ENCODE data around the gene KLRK1. TPM values are rescaled to one million over a fixed set of nuclear protein-coding genes. Genes with fewer than 3 reads are reported as not detected.

KLRK1 gene
- polyA plus RNA-seq, 1 of the 3 experiments (the other 2 are of a cell fraction): not detected

DNA sequence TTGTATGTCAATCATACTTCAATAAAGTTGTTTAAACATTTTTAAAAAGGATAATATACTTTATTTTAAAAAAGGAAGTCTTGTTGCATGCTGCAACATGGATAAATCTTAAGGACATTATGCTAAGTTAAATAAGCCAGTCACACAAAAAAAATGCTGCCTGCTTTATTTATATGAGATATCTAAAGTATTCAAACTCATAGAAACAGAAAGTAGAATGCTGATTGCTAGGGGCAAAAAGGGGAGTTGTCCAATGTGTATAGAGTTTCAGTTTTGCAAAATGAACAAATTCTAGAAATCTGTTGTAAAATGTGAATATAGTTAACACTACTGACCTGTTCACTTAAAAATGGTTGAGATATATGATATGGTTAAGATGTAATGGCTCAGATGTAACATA lies 11.0 kb upstream of the KLRK1 start:
- Histone ChIP-seq H3K9ac (no peak overlapping the region), H4K20me1 (ENCODE audit: insufficient read depth) (no peaks in the 10 kb centered on the region), H3K9me3 (no peaks in the 10 kb centered on the region), H3K36me3 (replicated peaks in 1 of 2; ENCODE audit: control insufficient read depth in 1 of 2, insufficient read depth in 2 of 2, low read length in 1 of 2) (no peaks in the 10 kb centered on the region), H2AFZ (ENCODE audit: low read depth) (no peak overlapping the region), H3K9me2 (no peaks in the 10 kb centered on the region), H3K79me2 (ENCODE audit: insufficient read depth) (no peaks in the 10 kb centered on the region), H3K4me3 (ENCODE audit: low read depth in 2 of 2, low read length in 1 of 2) (no peak overlapping the region), H3K27ac (ENCODE audit: low read depth in 2 of 2, low read length in 1 of 2) (no peak overlapping the region), H3F3A (replicated peaks; ENCODE audit: insufficient read depth) (no peaks in the 10 kb centered on the region), H3K4me1 (ENCODE audit: control insufficient read depth in 1 of 2, insufficient read depth in 2 of 2, low read depth in 1 of 2, low read length in 1 of 2) (no peaks in the 10 kb centered on the region), H3K27me3 (ENCODE audit: insufficient read depth) (0 out of 2 replicates have a peak, but pooled peaks cover 4% of the 10 kb centered on the region), H3K4me2 (no peak overlapping the region)
- no peak for TF ChIP-seq IRF3 (IDR thresholded peaks at IDR 0.05; ENCODE audit: low read depth, low read length)
- TF ChIP-seq, protein P1, sequence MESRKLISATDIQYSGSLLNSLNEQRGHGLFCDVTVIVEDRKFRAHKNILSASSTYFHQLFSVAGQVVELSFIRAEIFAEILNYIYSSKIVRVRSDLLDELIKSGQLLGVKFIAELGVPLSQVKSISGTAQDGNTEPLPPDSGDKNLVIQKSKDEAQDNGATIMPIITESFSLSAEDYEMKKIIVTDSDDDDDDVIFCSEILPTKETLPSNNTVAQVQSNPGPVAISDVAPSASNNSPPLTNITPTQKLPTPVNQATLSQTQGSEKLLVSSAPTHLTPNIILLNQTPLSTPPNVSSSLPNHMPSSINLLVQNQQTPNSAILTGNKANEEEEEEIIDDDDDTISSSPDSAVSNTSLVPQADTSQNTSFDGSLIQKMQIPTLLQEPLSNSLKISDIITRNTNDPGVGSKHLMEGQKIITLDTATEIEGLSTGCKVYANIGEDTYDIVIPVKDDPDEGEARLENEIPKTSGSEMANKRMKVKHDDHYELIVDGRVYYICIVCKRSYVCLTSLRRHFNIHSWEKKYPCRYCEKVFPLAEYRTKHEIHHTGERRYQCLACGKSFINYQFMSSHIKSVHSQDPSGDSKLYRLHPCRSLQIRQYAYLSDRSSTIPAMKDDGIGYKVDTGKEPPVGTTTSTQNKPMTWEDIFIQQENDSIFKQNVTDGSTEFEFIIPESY (IDR thresholded peaks at IDR 0.05; ENCODE audit: borderline replicate concordance, low read depth): no peak
- ChIA-PET CTCF (no interaction called here), POLR2A (no interaction called here)
- no peak for DNase-seq

GRCh38 chr12:10398168-10398567 lies 8.3 kb upstream of the KLRK1 start:
- Histone ChIP-seq H3K9ac (no peak overlapping the region), H3F3A (replicated peaks; ENCODE audit: insufficient read depth) (no peaks in the 10 kb centered on the region), H3K27me3 (ENCODE audit: insufficient read depth) (peaks cover 4% of the 10 kb centered on the region; the same call in 1 of the 2 replicates), H3K4me3 (ENCODE audit: low read depth in 2 of 2, low read length in 1 of 2) (no peak overlapping the region), H4K20me1 (ENCODE audit: insufficient read depth) (no peaks in the 10 kb centered on the region), H3K36me3 (replicated peaks in 1 of 2; ENCODE audit: control insufficient read depth in 1 of 2, insufficient read depth in 2 of 2, low read length in 1 of 2) (no peaks in the 10 kb centered on the region), H3K79me2 (ENCODE audit: insufficient read depth) (no peaks in the 10 kb centered on the region), H3K9me2 (no peaks in the 10 kb centered on the region), H3K27ac (ENCODE audit: low read depth in 2 of 2, low read length in 1 of 2) (no peak overlapping the region), H3K9me3 (no peaks in the 10 kb centered on the region), H3K4me1 (ENCODE audit: control insufficient read depth in 1 of 2, insufficient read depth in 2 of 2, low read depth in 1 of 2, low read length in 1 of 2) (no peaks in the 10 kb centered on the region), H3K4me2 (no peak overlapping the region), H2AFZ (ENCODE audit: low read depth) (no peak overlapping the region)
- WGBS (ENCODE audit: low lambda C conversion rate): 28% methylated on average over 2 of the region's 2 CpGs
- POLR2A ChIA-PET: no interaction called here
- DNase-seq: no peak
- TF ChIP-seq MXI1 (IDR thresholded peaks at IDR 0.05; ENCODE audit: low read depth, low read length): no peak
- TF ChIP-seq, protein P2, sequence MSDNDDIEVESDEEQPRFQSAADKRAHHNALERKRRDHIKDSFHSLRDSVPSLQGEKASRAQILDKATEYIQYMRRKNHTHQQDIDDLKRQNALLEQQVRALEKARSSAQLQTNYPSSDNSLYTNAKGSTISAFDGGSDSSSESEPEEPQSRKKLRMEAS (IDR thresholded peaks at IDR 0.05; ENCODE audit: low read depth): no peak
- TF ChIP-seq, protein P3, sequence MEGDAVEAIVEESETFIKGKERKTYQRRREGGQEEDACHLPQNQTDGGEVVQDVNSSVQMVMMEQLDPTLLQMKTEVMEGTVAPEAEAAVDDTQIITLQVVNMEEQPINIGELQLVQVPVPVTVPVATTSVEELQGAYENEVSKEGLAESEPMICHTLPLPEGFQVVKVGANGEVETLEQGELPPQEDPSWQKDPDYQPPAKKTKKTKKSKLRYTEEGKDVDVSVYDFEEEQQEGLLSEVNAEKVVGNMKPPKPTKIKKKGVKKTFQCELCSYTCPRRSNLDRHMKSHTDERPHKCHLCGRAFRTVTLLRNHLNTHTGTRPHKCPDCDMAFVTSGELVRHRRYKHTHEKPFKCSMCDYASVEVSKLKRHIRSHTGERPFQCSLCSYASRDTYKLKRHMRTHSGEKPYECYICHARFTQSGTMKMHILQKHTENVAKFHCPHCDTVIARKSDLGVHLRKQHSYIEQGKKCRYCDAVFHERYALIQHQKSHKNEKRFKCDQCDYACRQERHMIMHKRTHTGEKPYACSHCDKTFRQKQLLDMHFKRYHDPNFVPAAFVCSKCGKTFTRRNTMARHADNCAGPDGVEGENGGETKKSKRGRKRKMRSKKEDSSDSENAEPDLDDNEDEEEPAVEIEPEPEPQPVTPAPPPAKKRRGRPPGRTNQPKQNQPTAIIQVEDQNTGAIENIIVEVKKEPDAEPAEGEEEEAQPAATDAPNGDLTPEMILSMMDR (IDR thresholded peaks at IDR 0.05): no peak
- TF ChIP-seq, protein P1 (IDR thresholded peaks at IDR 0.05; ENCODE audit: borderline replicate concordance, low read depth): no peak
- no peak for TF ChIP-seq RFX5 (IDR thresholded peaks at IDR 0.05; ENCODE audit: low read length)
- TF ChIP-seq TEAD4 (IDR thresholded peaks at IDR 0.05; ENCODE audit: borderline replicate concordance, insufficient read depth): no peak
- CTCF ChIA-PET: no interaction called here

All from SK-N-SH (cell line).